Measurements from ENCODE around the gene ALOX5AP.

GRCh38 chr13:30698488-30699005 lies 36.8 kb upstream of the ALOX5AP start:
- TF ChIP-seq SMAD1 (IDR thresholded peaks at IDR 0.05; ENCODE audit: low read depth, partially characterized antibody) (no peak), ASH2L (IDR thresholded peaks at IDR 0.05; ENCODE audit: borderline replicate concordance, low read depth) (no peak), EZH2 (IDR thresholded peaks at IDR 0.05; ENCODE audit: borderline replicate concordance, control insufficient read depth, low read depth, low read length) (no peak), MXI1 (IDR thresholded peaks at IDR 0.05; ENCODE audit: low read depth, low read length) (no peak)

Data from GM12878 (cell line).